Measurements from ENCODE around the gene PHIP.

The PHIP gene

DNA sequence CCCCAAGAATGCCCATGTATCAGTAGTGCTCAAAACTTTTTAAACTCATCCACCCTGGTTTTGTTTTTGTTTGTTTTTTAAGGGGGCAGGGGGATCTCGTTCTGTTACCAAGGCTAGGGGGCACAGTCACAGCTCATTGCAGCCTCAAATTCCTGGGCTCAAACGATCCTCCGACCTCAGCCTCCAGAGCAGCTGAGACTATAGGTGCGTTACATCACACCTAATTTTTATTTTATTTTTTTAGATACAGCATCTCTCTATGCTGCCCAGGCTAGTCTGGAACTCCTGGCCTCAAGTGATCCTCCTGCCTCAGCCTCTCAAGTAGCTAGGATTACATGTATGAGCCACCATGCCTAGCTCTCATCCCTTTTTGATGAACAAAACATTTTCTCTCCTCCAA, 11.2 kb downstream of the PHIP start:
- no peak for DNase-seq

DNA sequence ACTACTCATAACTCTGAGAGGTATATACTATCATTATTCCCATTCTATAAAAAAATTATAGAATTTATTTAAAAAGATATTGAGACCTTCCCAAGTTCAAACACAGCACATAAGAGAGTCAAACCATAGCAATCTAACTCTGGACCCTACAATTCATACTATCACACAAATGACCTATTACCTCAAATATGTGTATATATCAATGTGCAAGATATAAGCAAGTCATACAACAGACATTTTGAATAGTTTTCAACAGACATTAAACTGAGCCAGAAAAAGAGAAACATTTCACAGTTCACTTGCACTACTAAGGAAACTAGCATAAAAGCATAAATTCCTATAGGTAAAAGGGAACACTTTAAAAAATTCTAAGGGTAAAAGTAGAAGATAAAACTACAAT, 11.7 kb downstream of the PHIP start:
- no peak for DNase-seq

DNA sequence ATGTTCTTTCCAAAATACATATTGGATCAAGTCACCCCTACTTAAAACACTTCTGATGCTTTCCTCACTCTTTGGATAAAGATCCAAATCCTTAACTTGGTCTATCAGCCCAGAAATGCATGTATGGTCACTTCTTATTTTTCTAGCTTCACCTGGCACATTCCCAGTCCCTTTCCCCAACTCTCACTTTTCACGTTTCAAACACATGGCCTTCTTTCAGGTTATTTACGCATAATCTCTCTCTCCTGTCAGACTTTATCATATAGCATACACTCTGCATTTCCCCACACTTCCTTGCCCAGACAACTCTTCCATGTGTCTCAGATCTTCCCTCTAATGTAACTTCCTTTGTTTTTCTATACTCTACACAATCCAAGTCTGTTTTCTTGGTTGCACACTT, 12.8 kb downstream of the PHIP start:
- DNase-seq, result peak in 1 of 2 donors; percentile 2

DNA sequence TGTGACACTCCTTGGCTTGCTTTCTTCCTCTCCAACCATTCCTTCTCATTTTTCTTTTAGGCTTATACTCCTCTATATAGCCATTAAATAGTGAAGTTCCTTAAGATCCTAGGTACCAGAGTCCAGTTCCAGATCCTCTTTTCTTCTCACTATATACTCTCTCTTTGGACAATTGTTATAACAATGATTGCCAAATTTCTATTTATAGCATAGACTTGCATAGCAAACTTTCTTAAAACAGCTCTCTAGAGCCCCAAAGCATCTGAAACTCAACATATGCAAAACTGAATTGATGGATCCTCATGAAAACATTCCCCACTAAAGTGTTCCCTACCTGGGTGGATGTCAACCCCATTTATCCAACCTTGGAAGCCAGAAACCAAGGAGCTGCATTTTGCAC, 13.4 kb downstream of the PHIP start:
- DNase-seq, result no peak

GRCh38 chr6:79062708-79063107, 15.3 kb downstream of the PHIP start:
- no peak for DNase-seq

- no peak for DNase-seq
Measured at GRCh38 chr6:79057746-79058145, 20.3 kb downstream of the PHIP start.

DNA sequence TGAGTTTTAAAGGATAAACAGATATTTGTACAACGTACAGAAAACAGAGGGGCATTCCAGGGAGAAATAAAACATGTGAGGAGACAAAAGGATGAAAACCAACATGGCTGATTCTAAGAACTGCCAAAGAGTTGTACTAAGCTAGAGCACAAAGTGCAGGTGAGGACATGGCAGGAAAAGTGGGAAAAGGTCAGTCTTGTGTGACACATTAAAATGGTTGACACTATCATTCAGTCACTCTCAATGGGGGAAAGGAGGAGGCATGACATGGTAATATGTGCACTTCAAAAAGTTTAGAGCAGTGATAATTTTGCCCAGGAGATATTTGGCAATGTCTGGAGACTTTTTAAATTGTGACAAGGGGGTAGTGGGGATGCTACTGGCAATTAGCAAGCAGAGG, 21.8 kb downstream of the PHIP start:
- no peak for DNase-seq

DNA sequence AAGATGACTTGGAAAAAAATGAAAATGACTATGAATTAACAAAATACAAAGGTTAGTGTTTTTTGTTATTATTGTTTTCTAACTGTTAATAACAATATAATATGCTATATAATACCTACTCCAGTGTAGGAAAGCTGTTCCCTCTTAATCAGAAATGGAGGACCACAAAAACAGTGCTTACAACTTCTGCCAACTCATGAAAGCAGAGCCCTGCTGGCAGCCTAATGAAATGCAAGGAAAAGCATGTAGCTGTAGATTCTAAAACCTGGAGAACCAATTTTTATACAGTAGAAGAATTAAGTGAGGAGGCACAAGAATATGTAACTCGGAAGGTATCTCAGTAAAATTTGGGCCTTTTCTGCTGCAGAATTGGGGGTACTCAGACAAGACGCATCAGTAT, 29.4 kb downstream of the PHIP start:
- DNase-seq, result peak in 1 of 2 donors; percentile 18

GRCh38 chr6:79047072-79047471, 31.0 kb downstream of the PHIP start:
- DNase-seq, result no peak

DNA sequence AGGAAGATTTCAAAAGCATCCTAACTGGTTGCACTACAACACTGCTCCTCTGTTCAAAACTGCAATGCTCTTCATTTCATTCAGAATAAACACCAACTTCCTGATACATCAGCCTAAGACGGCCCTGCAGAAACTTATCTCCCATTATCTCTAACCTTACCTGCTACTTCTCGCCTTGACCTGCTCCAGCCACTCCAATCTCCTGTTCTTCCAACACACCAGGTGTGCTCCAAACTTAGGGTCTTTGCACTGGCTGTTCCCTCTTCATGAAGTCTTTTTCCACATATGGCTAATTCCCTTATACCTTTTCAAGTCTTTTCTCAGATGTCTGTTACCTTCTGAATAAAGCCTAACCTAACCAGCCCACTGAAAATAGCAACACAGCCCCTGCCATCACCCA, 32.1 kb downstream of the PHIP start:
- DNase-seq, result no peak

DNA sequence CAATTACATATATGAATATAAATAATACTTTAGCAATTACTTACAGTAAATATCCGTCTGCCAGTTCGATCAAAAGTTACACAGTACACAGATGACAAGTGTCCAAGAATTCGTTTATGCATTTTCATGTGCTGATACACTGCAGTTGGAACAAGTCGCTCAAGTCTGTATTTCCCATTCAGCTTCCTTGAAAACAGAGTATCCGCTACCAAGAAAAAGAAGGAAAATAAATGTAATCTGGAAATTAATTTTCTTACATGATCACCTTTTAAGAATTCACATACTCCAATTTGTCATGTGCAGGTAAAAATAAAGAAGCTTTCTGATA, 35.3 kb downstream of the PHIP start:
- DNase-seq, result no peak

DNA sequence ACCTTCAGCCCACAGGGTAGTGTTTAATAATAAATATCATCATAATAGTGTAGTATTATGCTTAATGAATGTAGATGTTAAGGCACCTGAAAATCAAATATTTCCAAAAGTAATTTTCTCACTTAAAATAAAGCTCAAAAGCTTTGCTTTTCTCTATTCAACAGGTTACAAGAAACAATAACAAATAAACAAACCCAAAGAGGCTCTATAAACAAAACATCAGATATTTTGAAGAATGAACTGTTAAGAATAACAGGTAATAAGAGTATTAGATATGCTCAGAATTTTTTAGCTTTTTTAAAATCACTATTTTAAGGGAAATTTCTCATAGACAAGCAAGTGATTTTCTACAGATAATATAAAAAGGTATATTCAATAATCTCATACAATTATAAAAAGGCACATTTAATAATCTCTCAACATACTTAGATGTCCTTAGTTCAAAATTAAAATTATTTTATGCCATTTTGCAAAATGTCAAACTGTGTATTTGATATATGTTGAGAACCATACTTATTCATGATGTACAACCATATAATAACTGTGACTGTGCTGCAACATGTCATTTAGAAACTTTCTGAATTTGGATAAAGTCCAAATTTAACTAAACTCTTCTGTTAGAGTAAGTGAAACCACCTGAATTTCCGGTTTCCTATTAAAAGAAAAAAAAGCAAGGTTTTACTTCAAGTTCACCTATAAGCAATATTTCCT, 35.8 kb downstream of the PHIP start:
- no peak for DNase-seq

DNA sequence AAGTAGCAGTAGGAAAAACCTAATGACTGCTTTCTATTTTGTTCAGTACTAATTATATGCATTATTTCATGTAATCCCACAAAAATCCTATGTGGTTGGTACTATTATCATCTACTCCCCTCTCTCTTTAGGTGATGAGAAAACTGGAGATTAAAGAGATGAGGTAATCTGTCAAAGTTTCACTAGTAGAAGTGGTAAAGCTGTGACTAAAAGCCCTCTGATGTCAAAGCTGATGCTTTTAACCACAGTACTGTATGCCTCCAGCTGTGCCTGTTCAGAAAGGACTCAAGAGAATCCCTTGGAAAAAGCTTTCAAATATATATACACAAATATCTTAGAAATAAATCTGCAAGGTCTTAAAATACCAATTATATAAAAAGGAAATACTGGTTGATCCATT, 38.0 kb downstream of the PHIP start:
- no peak for DNase-seq

DNA sequence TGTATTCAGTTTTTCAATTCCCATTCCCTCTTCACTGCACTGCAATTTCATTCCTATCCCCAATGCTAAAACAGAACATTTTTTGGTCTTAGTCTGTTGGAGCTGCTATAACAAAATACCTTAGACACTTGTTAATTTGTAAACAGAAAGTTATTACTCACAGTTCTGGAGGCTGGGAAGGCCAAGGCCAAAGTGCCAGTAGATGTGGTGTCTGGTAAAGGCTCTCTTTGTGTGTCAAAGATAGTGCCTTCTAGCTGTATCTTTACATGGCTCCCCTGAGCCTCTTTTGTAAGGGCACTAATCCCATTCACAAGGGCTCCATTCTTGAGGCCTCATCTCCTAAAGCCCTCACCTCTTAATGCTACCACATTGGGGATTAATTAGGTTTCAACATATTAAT, 40.0 kb downstream of the PHIP start:
- no peak for DNase-seq

GRCh38 chr6:79034865-79035264, 43.2 kb downstream of the PHIP start:
- no peak for DNase-seq

DNA sequence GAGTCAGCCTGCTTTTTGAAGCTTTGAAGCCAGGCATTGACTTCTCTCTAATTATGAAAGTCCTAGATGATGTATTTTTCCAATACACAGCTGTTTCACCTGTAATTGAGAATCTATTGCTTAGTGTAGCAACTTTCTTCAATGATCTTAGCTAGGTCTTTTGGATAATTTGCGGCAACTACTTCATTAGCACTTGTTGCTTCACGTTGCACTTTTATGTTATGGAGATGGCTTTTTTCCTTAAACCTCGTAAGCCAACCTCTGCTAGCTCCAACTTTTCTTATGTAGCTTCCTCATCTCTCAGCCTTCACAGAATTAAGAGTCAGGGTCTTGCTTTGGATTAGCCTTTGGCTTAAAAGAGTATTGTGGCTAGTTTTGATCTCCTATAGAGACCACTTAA, 44.8 kb downstream of the PHIP start:
- DNase-seq, result no peak

DNA sequence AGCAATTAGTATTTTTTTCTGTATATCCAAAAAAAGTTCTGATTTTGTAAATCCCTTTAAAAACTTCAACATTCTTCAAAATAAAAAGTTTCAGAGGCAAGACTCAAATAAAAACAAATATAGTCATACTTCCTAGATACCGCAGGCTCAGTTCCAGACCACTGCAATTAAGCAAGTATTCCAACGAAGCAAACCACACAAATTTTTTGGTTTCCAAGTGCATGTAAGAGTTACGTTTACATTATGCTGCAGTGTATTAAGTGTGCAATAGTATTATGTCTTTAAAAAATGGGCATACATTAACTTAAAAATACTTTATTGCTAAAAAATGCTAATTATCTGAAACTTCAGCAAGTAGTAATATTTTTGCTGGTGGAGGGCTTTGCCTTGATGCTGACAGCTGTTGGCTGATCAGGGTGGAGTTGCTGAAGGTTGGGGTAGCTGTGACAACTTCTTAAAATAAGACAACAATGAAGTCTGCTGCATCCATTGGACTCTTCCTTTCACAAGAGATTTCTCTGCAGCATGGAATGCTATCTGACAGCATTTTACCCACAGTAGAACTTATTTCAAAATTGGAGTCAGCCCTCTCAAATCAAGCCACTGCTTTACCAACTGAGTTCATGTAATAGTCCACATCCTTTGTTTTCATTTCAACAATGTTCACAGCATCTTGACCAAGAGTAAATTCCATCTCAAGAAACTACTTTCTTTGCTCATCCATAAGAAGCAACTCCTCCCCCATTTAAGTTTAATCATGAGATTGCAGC, 46.0 kb downstream of the PHIP start:
- DNase-seq, result no peak

DNA sequence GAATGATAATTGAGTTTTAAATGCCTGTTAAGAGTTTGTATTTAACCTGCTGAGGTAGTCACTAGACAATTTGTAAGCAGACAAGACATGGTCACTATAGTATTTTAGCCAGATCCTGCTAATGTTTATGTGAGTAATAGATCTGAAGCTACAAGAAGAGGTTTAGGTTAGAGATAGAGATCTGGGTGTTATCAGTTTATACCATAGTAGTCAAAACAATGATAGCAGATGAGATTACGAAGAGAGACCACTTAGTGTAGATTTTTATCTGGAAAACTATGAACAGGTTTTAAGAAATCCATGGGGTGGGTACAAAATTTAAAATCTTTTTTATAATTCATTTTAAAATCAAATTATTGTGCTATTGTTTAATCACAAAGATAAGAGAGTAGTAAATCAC, 47.5 kb downstream of the PHIP start:
- no peak for DNase-seq

DNA sequence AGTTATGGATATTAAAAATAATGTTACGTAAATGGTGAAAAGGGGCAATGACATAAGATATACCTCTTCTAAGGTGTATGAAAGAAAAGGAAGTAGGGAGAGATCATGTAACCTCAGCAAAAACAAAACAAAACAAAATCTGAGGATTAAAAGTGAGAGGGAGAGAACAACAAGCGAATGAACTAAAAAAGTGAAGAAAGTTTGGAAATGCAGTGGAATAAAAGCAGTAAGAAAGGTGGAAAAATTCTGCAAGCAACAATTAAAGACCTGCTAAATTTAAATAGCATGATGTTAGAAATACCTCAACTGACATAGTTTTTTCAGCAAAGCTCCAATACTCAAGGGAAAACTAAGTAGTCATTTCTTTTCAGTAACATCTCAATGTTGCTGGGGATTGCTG, 48.0 kb downstream of the PHIP start:
- DNase-seq, result no peak

GRCh38 chr6:79028641-79029314, 49.3 kb downstream of the PHIP start:
- DNase-seq, result no peak

- no peak for DNase-seq
Measured at GRCh38 chr6:79011940-79012339, 66.1 kb downstream of the PHIP start.

- DNase-seq, result no peak
Measured at GRCh38 chr6:79010422-79010821, 67.6 kb downstream of the PHIP start.

DNA sequence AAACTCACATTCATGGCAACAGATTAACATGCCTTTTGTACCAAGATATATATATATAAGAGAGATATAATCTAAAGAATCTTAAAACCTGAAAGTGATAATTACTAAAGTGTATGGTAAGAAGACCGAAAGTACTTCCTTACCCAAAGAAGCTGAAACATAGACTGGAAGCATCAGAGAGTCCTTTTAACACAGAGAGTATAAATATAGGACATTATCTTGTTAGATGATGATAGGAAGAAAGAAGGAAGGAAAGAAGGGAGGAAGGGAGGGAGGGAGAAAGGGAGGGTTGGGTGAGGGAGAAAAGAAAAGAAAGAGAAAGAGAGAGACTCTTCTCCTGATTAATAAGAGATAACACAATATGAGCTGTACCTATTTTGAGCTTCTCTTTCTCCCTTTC, 68.2 kb downstream of the PHIP start:
- DNase-seq, result no peak

DNA sequence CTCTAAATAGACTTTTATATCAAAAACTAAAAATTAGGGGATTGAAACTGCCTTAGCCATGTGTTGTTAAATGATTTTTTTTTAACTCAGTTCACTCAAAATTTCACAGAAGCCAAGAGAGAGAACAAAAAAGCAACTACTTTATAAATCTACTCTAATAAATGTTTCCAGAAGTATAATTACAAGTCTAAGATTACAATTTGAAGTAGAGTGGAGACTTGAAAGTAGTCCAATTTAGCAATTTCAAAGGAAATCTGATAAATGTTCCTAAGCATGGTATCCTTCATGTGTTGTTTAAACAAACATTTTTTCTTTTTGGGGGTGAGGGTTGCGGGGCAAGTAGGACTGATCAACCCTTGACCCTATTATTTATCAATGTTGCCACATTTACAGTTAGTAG, 72.6 kb downstream of the PHIP start:
- no peak for DNase-seq

All from inflammatory macrophage treated with lipopolysaccharide for 1 hour (primary cell).